Measurements from ENCODE around the gene SOWAHB.

Gene SOWAHB, protein sequence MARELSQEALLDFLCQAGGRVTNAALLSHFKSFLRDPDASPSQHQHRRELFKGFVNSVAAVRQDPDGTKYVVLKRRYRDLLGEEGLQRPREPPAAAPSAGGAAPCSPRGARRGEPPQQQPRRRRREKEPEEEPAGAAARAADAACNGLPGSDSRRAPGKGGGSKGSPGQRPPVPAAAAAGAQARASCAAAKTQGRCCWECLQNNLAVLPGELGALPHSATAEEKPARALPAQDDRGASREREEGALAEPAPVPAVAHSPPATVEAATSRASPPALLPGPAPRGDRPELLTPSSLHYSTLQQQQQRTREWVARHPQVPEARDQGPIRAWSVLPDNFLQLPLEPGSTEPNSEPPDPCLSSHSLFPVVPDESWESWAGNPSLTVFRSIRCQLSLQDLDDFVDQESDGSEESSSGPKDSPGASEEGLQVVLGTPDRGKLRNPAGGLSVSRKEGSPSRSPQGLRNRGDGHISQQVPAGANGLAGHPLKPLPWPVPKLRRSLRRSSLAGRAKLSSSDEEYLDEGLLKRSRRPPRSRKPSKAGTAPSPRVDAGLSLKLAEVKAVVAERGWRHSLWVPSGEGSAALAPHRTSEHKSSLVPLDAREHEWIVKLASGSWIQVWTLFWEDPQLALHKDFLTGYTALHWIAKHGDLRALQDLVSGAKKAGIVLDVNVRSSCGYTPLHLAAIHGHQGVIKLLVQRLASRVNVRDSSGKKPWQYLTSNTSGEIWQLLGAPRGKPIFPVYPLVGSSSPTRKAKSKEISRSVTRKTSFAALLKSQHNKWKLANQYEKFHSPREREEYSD

DNA sequence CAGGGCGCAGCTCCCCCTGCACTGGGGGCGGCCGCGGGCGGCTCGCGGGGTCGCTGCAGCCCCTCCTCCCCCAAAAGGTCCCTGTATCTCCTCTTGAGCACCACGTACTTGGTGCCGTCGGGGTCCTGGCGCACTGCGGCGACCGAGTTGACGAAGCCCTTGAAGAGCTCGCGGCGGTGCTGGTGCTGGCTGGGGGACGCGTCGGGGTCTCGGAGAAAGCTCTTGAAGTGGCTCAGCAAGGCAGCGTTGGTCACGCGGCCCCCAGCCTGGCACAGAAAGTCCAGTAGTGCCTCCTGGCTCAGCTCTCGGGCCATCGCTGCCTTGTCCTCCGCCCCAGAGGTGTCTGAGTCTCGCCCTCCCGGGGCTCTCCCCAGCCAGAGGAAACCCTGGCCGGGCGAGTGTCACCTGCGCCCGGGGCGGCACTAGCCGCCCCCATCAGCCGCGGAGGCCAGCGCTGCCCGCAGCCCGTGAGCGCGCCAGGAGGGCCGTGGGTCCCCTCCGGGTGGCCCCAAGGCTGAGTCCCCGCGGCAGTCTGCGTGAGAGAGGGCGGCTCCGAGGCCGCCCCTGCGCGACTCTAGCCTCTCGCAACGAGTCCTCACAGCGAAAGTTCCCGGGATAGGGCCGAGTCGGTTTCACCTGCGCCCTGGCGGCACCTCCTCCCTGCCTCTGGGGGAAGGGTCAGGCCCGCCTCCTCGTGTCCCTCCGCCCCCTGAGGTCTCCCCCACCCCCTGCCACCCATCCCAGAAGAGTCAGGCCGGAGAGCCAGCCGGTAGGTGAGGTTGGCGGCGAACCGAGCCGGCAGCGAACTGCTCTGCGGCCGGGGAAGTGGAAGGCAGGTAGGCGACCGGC lies at the start of gene SOWAHB:
SOWAHB (minus strand) TSS at position 609 of the 849 bp plus-strand sequence; CDS start at position 314, 295 bp downstream.
- no peak for TF ChIP-seq EZH2 (IDR thresholded peaks at IDR 0.05; ENCODE audit: borderline replicate concordance, low read depth, low read length, severe bottlenecking)
- TF ChIP-seq, protein P1, sequence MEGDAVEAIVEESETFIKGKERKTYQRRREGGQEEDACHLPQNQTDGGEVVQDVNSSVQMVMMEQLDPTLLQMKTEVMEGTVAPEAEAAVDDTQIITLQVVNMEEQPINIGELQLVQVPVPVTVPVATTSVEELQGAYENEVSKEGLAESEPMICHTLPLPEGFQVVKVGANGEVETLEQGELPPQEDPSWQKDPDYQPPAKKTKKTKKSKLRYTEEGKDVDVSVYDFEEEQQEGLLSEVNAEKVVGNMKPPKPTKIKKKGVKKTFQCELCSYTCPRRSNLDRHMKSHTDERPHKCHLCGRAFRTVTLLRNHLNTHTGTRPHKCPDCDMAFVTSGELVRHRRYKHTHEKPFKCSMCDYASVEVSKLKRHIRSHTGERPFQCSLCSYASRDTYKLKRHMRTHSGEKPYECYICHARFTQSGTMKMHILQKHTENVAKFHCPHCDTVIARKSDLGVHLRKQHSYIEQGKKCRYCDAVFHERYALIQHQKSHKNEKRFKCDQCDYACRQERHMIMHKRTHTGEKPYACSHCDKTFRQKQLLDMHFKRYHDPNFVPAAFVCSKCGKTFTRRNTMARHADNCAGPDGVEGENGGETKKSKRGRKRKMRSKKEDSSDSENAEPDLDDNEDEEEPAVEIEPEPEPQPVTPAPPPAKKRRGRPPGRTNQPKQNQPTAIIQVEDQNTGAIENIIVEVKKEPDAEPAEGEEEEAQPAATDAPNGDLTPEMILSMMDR (IDR thresholded peaks at IDR 0.05; ENCODE audit: borderline replicate concordance, extremely low read depth, low read length, poor library complexity, severe bottlenecking): no peak
- Histone ChIP-seq H3K27ac (ENCODE audit: low read length) (no peak within 1 kb of the TSS), H3K27me3 (ENCODE audit: insufficient read depth, low read length, poor library complexity) (no peaks in the 10 kb centered on the region), H3K9ac (ENCODE audit: low read depth, low read length) (no peak within 1 kb of the TSS), H3K9me3 (ENCODE audit: insufficient read depth, low read length, severe bottlenecking) (no peaks in the 10 kb centered on the region), H3K4me1 (ENCODE audit: insufficient read depth, low read length) (no peaks in the 10 kb centered on the region), H3K79me2 (ENCODE audit: insufficient read depth, low read length) (no peaks in the 10 kb centered on the region), H2AFZ (ENCODE audit: low read depth, low read length) (no peak within 1 kb of the TSS), H3K4me3 (ENCODE audit: low read depth in 1 of 2, low read length in 2 of 2) (no peak within 1 kb of the TSS), H3K4me2 (ENCODE audit: insufficient read depth, low read length) (no peak within 1 kb of the TSS), H3K36me3 (ENCODE audit: insufficient read depth, low read length) (no peaks in the 10 kb centered on the region), H4K20me1 (ENCODE audit: insufficient read depth, low read length) (no peaks in the 10 kb centered on the region)
- no peak for DNase-seq
- ATAC-seq (ENCODE audit: insufficient read depth, low read depth): no peak

DNA sequence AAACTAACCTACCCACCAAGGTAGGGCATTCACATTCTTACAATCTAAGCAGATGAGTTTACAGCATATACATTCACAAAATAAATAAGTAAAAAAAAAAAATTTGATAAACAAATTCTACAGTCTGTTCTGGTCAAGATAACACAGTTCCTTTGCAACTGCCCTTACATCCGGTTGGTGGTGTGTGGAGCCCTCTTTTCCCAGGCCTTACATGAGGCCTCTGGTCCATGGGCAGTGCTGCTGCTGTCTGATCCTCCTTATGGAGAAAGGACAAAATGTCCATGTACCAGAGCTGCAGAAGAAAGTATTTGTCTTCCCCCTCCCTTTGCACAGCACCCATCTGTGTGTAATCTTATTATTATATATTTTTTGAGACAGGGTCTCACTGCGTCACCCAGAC lies 49.4 kb upstream of the SOWAHB start:
- Histone ChIP-seq H3K4me3 (ENCODE audit: low read depth in 1 of 2, low read length in 2 of 2) (no peak overlapping the region), H3K4me2 (ENCODE audit: insufficient read depth, low read length) (no peak overlapping the region), H2AFZ (ENCODE audit: low read depth, low read length) (no peak overlapping the region), H3K9ac (ENCODE audit: low read depth, low read length) (no peak overlapping the region), H3K27me3 (ENCODE audit: insufficient read depth, low read length, poor library complexity) (no peaks in the 10 kb centered on the region), H3K4me1 (ENCODE audit: insufficient read depth, low read length) (no peaks in the 10 kb centered on the region), H4K20me1 (ENCODE audit: insufficient read depth, low read length) (no peaks in the 10 kb centered on the region), H3K9me3 (ENCODE audit: insufficient read depth, low read length, severe bottlenecking) (peaks cover 3% of the 10 kb centered on the region), H3K27ac (ENCODE audit: low read length) (no peak overlapping the region), H3K79me2 (ENCODE audit: insufficient read depth, low read length) (no peaks in the 10 kb centered on the region), H3K36me3 (ENCODE audit: insufficient read depth, low read length) (no peaks in the 10 kb centered on the region)
- TF ChIP-seq, protein P1 (IDR thresholded peaks at IDR 0.05; ENCODE audit: borderline replicate concordance, extremely low read depth, low read length, poor library complexity, severe bottlenecking): no peak
- TF ChIP-seq EZH2 (IDR thresholded peaks at IDR 0.05; ENCODE audit: borderline replicate concordance, low read depth, low read length, severe bottlenecking): no peak
- DNase-seq (no peak), ATAC-seq (ENCODE audit: insufficient read depth, low read depth) (no peak)

DNA sequence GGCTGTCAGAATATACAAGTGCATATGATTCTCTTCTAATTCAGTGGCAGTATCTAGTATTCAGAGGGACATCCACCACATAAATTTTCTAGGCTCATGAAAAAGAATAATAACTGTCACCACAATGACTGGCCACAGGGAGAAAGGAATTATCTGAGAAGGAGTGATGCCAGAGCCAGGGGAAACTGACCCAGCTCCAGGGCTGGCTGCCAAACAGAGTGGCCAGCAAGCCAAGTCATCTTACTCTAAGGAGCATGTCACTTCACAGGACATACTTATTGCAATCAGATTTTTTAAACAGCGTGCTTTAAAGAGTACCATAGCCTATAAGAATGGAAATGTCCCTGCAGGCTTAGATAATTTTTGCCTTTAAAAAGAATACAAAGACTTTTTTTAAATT lies 45.8 kb upstream of the SOWAHB start:
- Histone ChIP-seq H2AFZ (ENCODE audit: low read depth, low read length) (no peak overlapping the region), H3K9ac (ENCODE audit: low read depth, low read length) (no peak overlapping the region), H3K4me2 (ENCODE audit: insufficient read depth, low read length) (no peak overlapping the region), H3K27ac (ENCODE audit: low read length) (no peak overlapping the region), H3K36me3 (ENCODE audit: insufficient read depth, low read length) (no peaks in the 10 kb centered on the region), H3K4me1 (ENCODE audit: insufficient read depth, low read length) (no peaks in the 10 kb centered on the region), H3K27me3 (ENCODE audit: insufficient read depth, low read length, poor library complexity) (no peaks in the 10 kb centered on the region), H3K79me2 (ENCODE audit: insufficient read depth, low read length) (no peaks in the 10 kb centered on the region), H4K20me1 (ENCODE audit: insufficient read depth, low read length) (no peaks in the 10 kb centered on the region), H3K4me3 (ENCODE audit: low read depth in 1 of 2, low read length in 2 of 2) (no peak overlapping the region), H3K9me3 (ENCODE audit: insufficient read depth, low read length, severe bottlenecking) (no peaks in the 10 kb centered on the region)
- no peak for ATAC-seq (ENCODE audit: insufficient read depth, low read depth)
- no peak for DNase-seq
- no peak for TF ChIP-seq EZH2 (IDR thresholded peaks at IDR 0.05; ENCODE audit: borderline replicate concordance, low read depth, low read length, severe bottlenecking)
- TF ChIP-seq, protein P1 (IDR thresholded peaks at IDR 0.05; ENCODE audit: borderline replicate concordance, extremely low read depth, low read length, poor library complexity, severe bottlenecking): no peak
